Central memory CD4-positive, alpha-beta T cell (primary cell): ENCODE measurements around the gene PROM1.

Experiments
- DNase-seq: peaks from one replicate; pipeline ENCODE4 v3.0.0; 2022

The PROM1 gene

DNA sequence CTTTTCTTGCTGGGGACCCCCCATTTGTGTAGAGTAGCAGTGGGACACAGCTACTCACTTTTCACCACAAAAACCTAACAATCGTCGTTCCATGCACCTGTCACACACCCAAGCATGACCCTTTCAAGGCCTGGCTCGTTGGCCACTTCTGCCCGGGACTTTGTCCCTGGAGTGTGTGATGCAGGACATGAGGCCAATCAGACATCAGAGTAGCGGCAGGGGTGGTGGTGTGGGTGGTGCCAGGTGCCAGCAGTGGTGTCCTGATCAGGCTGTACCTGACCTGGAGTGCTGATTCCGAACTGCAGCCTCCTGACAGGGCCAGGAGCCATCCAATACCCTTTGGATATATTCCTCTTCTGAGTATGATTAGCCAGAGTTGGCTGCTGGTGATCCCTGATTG is 23.1 kb upstream of the PROM1 start:
- no peak for DNase-seq

DNA sequence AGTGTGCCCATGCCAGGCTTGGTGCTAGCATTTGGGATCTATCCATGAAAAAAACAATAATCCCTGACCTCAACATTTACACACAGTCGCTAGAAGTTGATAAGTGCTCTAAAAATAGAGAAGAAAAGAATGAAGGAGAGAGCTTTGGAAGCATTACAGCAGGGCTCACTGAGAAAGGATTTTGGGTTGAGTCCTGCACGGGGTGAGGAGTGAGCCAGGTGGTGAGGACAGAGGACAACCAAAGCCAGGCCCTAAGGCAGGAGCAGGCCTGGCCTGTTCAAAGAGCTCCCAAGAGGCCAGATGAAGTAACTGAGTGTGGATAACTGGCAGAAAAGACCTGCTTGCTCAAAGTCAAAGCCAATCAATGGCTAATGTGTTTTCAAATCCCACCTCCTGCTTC is 20.7 kb upstream of the PROM1 start:
- no peak for DNase-seq

GRCh38 chr4:16102356-16102755 is 18.5 kb upstream of the PROM1 start:
- DNase-seq: no peak

DNA sequence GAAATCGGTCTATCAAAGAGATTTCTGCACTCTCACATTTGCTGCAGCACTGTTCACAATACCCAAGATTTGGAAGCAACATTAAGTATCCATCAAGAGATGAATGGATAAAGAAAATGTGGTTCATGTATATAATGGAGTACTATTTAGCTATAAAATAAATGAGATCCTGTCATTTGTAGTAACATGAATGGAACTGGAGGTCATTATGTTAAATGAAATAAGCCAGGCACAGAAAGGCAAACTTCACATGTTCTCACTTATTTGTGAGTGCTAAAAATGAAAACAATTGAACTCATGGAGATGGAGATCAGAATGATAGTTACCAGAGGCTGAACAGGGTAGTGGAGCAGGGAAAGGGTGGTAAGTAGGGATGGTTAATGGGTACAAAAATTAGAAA is 17.0 kb upstream of the PROM1 start:
- no peak for DNase-seq

DNA sequence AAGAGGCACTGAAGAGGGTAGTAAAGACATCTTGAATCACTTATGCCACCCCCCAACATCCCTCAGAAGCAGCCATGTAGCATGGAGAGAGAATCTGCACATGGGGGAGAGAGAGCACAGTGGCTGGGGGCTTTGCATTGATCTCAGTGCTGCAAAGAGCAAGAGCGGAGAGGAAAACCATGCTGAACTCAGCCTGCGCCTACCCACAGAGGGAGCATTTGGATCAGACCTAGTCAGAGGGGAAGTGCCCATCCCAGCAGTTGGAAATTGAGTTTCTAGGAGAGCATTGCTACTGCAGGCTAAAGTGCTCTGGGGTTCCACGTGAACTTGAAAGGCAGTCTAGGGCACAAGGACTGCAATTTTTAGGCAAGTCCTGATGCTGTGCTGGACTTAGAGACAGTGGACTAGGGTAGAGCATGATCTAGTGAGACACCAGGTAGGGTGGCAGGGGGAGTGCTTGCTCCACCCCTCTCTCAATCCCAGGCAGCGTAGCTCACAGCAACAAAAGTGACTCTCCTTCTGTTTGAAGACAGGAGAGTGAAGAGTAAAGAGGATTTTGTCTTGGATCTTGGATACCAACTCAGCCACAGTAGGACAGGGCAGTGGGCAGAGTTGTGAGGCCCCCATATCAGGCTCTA is 9.0 kb upstream of the PROM1 start:
- no peak for DNase-seq

- DNase-seq: no peak
These were observed 6.4 kb upstream of the PROM1 start for GRCh38 chr4:16090096-16090705.

DNA sequence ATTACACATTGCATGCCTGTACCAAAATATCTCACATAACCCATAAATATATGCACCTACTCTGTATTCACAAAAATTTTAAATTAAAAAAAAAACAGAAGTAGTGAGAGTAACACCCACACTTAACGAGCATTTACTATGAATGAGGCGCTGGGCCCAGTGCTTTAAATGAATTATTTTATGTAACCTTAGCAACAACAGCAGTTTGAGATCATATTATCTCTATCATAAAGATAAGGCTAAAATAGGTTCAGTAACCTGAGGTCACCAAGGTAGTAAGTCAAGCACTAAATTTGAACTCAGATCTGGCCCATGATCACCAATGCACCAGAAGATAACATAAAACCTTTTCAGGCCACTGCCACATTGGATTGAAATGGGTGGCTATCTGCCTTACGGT is 5.3 kb upstream of the PROM1 start:
- no peak for DNase-seq

GRCh38 chr4:16088601-16089000 is 4.8 kb upstream of the PROM1 start:
- DNase-seq: no peak

GRCh38 chr4:16085822-16086221 is 2.0 kb upstream of the PROM1 start:
- DNase-seq: no peak

DNA sequence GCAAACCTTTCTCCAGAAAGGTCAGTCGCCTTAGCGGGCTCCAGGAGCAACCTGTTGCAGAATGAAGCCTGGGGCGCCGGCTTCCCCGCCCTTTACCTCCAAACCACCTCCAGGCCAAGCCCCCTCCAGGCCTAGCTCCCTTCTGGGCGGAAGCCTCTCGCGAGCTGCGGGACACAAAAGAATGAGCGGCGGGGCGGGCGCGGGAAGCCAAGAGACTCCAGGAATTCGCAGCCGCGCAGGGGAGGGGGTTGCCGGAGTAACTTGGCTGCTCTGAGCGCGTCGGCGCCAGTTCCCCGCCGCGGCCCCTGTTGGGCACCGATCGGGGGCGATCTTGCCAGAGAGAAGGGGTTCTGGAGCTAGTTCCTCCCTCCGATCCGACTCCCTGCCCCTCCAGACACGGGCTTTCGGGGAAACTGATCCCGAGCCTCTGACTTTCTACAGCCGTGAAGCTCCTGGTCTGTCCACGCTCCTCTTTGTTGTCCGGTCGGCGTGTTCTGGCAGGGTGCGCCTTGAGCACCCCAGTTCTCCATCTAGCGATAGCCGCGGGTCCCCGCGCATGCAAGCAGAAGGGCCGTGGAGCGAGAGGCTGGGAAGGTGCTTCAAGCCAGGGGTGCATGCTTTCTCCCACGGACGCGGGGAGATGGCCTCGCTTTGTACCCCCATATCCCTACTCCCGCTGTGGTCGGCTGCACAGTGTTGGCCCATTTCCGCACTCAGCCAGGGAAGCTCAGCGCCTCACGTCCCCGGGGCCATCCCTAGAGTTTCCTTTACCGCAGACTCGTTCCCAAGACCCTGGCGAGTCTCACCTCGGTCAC is 1.2 kb downstream of the PROM1 start:
- no peak for DNase-seq

DNA sequence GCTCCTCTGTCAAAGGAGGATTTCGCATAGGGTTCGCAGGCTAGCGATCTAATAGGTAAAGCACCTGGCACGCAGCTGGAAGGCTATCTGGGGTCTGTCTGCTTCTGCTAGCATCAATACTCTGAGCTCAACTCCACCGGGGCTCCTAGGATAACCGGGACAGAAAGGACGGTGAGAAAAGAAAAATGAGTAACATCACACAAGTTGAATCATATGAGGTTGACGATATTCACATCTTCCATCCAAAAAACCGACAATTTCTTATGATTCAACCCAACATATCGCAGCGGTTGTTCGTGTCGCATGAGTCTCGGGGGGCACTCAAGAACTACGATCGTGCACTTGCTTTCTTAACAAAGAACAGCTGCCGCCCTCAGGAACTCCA is 1.8 kb downstream of the PROM1 start:
- DNase-seq: no peak

- no peak for DNase-seq
These were observed 4.8 kb downstream of the PROM1 start for GRCh38 chr4:16079046-16079445.

- DNase-seq: no peak
These were observed 5.5 kb downstream of the PROM1 start for GRCh38 chr4:16078195-16078760.

- no peak for DNase-seq
These were observed 6.0 kb downstream of the PROM1 start for GRCh38 chr4:16077786-16078185.

DNA sequence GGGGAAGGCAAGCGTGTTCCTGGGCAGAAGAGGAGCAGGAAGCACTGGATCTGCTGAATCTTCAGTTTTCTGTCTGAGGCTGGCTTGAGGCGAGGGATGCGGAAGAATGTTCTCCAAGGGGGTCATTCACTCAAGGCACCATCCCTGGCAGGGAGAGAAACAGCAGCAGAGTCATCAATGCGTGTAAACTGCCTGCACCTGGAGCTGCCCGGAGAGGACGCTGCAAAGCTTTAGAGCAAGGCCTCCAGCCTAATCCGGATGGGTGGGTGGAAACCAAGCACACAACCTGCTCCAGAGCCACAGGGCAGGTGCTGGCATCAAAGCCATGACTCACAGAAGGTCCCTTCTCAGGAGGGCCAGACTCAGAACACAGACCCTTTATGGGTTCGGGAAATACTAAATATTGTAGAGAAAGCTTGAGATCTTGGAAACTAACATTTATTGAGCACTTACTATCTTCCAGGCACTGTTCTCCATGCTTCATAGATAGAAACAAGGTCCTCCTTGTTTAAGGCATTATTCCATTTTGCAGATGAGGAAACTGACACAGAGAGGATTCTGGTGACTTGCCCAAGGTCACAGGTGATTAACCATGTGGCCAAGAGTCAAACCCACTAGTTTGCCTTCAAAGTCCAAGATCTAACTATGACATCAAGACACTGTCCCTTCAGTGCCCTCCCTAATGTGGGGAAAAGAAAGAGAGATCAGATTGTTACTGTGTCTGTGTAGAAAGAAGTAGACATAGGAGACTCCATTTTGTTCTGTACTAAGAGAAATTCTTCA is 7.7 kb downstream of the PROM1 start:
- DNase-seq: no peak

- no peak for DNase-seq
These were observed 8.8 kb downstream of the PROM1 start for GRCh38 chr4:16075061-16075460.

DNA sequence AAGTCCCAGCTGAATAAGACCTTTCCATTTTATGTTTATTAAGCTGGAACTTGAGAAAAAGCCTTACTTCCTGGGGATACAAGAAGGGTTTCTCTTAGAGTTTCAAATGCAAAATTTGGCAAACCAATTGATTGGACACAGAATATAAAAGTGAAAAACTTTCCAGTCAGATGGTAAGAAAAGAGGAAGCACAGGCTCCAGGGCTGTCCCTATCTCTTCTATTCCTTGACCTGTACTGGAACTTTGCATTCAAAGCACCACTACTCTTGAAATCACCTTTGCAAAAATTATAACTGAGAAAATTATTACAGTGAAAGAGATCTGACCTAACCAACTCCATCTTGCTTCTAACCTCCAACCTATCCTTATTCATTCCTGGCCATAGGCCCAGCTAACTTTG is 11.7 kb downstream of the PROM1 start:
- DNase-seq: no peak

DNA sequence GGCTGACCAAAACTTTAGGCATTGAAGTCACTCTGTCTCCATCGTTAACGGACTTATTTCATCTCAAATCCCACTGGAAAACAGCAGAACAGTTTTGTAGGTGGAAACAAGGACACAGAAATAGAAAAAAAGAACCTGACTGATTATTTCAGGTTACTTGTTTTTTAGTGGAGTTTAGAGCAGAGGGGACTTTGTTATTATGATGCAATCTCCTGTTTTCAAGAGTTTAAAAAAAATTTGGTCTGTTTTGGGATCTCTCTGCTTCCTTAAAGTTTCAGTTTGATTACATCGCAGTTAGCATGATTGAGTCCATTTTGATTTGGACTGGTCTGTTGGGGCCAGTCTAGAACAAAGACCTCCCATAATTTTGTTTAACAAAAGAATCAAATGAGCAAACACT is 13.6 kb downstream of the PROM1 start:
- no peak for DNase-seq

DNA sequence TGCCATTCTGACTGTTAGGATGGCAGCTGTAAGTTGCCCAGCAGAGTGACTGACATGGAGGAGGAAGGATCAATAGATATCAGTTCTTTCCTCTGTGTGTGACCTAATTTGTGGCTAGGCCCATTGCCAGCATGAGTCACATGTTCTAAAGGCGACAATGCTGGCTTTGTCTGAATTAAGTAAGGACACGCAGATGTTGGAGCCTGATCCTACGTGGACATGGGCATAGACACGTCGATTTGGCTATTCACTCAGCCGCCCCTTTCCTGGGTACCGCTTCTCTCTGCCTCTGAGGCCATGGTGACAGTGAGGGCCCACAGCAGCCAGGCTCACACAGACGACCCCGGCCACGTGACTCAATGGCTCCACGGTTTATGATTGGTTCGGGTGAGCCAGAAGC is 16.3 kb downstream of the PROM1 start:
- DNase-seq: no peak

- DNase-seq: no peak
These were observed 17.2 kb downstream of the PROM1 start for GRCh38 chr4:16066586-16067128.

DNA sequence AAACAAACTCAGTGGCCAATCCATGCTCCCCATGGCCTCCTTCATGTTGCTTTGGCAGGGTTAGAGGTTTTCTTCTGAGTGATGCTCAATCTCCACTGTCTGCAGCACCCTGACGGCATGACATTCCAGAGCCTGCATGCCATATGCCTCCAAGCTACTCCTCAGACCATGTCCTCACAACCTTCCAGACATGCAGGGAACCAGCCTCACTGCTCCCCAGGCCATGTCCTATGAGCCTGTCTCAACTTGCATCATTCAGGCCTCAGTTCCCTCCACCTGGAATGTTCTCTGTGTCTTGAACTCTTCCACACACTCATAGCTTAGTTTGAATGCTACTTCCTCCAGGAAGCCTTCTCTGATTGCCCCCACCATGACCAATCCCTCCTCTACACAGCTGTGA is 18.8 kb downstream of the PROM1 start:
- DNase-seq: no peak

DNA sequence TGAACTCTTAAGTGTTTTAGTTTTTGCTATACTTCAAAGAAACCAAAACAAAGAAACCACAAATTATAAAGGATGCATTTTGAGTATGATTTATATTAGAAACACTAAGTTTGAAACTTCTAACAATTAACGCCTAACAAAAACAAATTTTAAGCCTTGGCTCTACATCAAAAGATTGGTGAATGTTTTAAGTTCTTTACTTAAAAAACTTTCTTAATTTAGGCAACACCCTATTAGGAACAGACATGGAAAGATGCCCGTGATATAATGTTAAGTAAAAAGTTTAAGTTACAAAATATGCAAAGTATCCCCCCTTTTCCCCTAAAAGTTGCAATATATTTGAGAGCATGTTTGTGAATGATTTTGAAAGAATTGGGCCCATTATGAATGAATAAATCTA is 21.2 kb downstream of the PROM1 start:
- no peak for DNase-seq
